Adrenal gland (tissue), 5 donors: Measurements from ENCODE around the gene TDRKH.
A peak's percentile ranks its signal among the peaks of the same experiment; 100 is the strongest.

ENCODE experiments used
- POLR2A ChIP-seq, 2 donors: fragments of 450-650 bp; IDR thresholded peaks; one replicate each; pipeline ENCODE4 v1.6.1; 2017; ENCODE audit warnings: antibody characterized with exemption in 2 of 2, mild to moderate bottlenecking in 2 of 2, moderate library complexity in 1 of 2
- TF ChIP-seq, protein P1 (sequence below), 6 experiments: fragments of 450-650 bp in 4 of 6; fragments of 200-600 bp in 2 of 6; sonication (generic) in 1 of 6; IDR thresholded peaks; 1 replicate in 5 of 6; 2 replicates in 1 of 6; pipeline versions ENCODE4 v1.5.1 to v1.8.0; 2016 to 2021; ENCODE audit warnings: antibody characterized with exemption in 6 of 6, mild to moderate bottlenecking in 2 of 6, moderate library complexity in 1 of 6
- donor health status: DM: no; HTN: no; CAD: no.

DNA sequence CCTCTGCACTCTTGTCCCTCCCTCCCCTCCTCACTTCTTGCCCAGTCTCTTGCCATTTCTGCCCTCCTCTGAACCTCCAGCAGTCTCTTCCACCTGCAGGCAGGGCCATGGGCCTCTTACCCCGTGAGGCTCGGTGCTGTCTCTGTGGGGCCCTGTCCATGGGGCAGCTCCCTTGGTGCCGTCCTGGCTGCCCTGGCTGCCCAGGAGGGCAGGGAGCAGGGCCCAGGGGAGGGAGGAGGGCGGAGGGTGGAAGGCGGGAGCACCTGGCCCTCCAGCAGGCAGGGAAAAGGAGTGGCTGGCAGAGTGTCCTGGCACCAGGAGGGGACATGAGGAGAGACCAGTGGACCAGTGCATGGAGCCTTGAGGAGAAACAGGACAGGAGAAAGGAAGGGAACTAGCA, 41.3 kb upstream of the TDRKH start, which contains the start of gene RORC:
- TF ChIP-seq, protein P1, sequence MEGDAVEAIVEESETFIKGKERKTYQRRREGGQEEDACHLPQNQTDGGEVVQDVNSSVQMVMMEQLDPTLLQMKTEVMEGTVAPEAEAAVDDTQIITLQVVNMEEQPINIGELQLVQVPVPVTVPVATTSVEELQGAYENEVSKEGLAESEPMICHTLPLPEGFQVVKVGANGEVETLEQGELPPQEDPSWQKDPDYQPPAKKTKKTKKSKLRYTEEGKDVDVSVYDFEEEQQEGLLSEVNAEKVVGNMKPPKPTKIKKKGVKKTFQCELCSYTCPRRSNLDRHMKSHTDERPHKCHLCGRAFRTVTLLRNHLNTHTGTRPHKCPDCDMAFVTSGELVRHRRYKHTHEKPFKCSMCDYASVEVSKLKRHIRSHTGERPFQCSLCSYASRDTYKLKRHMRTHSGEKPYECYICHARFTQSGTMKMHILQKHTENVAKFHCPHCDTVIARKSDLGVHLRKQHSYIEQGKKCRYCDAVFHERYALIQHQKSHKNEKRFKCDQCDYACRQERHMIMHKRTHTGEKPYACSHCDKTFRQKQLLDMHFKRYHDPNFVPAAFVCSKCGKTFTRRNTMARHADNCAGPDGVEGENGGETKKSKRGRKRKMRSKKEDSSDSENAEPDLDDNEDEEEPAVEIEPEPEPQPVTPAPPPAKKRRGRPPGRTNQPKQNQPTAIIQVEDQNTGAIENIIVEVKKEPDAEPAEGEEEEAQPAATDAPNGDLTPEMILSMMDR (IDR thresholded peaks at IDR 0.05) = peak in 1 of 6 experiments; percentile 4
- no peak for TF ChIP-seq POLR2A (IDR thresholded peaks at IDR 0.05)
